LNCAP (cell line): ENCODE results near the gene CSNK1D.

ENCODE experiments used
- TF ChIP-seq, protein P1 (sequence below): fragments of 450-650 bp; IDR thresholded peaks from 2 replicates; pipeline ENCODE4 v1.5.1; 2017; ENCODE audit warnings: mild to moderate bottlenecking

CSNK1D gene

DNA sequence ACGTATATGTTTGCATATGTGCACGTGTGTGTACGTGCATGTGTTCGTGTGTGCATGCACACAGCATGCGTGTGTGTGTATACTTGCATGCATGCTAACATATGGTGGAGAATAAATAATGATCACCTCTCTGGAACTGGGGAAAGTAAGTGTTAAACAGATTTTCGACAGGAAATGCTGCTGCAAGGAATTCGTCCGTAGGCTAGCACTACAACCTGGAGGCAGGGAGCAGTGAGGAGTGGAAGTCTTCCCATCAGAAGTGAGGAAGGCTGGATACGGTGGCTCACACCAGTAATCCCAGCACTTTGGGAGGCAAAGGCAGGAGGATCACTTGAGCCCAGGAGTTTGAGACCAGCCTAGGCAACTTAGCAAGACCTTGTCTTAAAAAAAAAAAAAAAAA lies 4.8 kb upstream of the CSNK1D start:
- TF ChIP-seq, protein P1, sequence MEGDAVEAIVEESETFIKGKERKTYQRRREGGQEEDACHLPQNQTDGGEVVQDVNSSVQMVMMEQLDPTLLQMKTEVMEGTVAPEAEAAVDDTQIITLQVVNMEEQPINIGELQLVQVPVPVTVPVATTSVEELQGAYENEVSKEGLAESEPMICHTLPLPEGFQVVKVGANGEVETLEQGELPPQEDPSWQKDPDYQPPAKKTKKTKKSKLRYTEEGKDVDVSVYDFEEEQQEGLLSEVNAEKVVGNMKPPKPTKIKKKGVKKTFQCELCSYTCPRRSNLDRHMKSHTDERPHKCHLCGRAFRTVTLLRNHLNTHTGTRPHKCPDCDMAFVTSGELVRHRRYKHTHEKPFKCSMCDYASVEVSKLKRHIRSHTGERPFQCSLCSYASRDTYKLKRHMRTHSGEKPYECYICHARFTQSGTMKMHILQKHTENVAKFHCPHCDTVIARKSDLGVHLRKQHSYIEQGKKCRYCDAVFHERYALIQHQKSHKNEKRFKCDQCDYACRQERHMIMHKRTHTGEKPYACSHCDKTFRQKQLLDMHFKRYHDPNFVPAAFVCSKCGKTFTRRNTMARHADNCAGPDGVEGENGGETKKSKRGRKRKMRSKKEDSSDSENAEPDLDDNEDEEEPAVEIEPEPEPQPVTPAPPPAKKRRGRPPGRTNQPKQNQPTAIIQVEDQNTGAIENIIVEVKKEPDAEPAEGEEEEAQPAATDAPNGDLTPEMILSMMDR = no peak

GRCh38 chr17:82277851-82278250 lies 4.4 kb upstream of the CSNK1D start:
- TF ChIP-seq, protein P1 = no peak

DNA sequence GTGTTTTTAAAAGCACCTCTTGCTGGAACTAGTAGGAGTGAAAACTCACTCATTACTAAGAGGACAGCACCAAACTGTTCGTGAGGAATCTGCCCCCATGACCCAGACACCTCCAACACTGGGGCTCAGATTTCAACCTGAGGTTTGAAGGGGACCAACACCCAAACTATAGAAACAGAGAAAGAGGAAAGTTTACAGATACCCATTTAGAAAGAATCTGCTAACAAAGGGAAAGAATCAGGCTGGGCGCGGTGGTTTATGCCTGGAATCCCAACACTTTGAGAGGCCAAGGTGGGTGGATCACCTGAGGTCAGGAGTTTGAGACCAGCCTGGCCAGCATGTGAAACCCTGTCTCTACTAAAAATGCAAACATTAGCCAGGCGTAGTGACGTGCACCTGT lies 3.4 kb upstream of the CSNK1D start:
- TF ChIP-seq, protein P1 = no peak

GRCh38 chr17:82275326-82275725 lies 1.8 kb upstream of the CSNK1D start:
- TF ChIP-seq, protein P1 = no peak

GRCh38 chr17:82274134-82275020 lies 877 bp upstream of the CSNK1D start:
- TF ChIP-seq, protein P1 = no peak

- TF ChIP-seq, protein P1 = no peak
These were observed 789 bp downstream of the CSNK1D start for GRCh38 chr17:82272495-82273326.

GRCh38 chr17:82271401-82271800 lies 2.1 kb downstream of the CSNK1D start:
- TF ChIP-seq, protein P1 = no peak
